Measurements from ENCODE around the gene B3GNT7. TPM values are rescaled to one million over a fixed set of nuclear protein-coding genes. Genes with fewer than 3 reads are reported as not detected.
"Not testable (repeated sequence)": the region's sequence is repeated elsewhere in the genome, so short reads cannot be mapped to it uniquely, and the experiment has no call there.

B3GNT7 gene
- polyA plus RNA-seq, 6 donors from 2014 or later = 0.35 to 2.3 (median 1.2) TPM

DNA sequence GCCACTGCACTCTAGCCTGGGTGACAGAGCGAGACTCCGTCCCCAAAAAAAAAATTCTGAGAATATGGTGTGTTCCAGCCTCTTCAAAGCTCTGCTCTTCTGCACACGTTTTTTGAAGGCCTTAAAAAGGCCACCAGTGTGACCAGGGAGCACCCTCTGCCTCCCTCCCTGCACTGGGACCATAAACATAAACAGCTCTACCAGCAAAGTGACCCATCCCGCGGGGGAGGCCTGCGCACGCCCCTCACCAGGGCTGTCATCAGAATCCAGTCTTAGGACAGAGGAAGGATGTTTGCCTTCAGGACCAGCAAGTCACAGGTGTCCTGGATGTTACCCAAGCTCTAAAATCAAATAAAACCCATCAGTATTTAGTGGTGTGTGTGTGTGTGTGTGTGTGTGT, 23.2 kb upstream of the B3GNT7 start:
- H3K4me1 Mint-ChIP-seq = no peaks in the 10 kb centered on the region
- no peak for ATAC-seq (ENCODE audit: low read depth in 2 of 2)
- H3K27me3 Mint-ChIP-seq = no peaks in the 10 kb centered on the region
- H3K27ac Mint-ChIP-seq = peak overlapping the region in 3 of 6 donors; percentile 34 to 74 (median 69)
- H3K36me3 Mint-ChIP-seq = no peaks in the 10 kb centered on the region
- DNase-seq = no peak
- H3K4me3 Mint-ChIP-seq = peak overlapping the region in 1 of 8 donors; percentile 47
- peaks cover 0 to 1% (median 0%) of the 10 kb centered on the region in 7 donors for H3K9me3 Mint-ChIP-seq

DNA sequence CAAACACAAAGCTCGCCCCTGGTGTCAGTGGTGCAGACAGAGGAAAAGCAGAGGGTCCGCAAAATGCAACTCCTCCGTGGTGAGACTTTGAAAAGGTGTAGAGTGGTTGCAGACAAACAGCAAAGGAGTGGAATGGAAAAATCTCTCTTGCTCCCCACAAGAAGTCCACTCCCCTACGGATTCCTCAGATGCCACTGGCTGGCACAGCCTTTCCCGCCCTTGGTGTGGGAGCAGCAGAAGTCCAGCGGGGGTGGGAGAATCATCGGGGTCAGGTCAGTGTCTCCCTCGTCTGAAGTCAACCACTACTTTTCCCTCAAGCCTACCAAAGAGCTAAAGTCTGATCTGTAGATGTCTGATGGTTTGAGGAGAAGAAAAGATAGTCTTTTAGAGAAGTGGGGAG, 22.3 kb upstream of the B3GNT7 start:
- no peak for ATAC-seq (ENCODE audit: low read depth in 2 of 2)
- Mint-ChIP-seq H3K36me3 (no peaks in the 10 kb centered on the region), H3K4me1 (no peaks in the 10 kb centered on the region), H3K9me3 (peaks cover 0 to 1% (median 0%) of the 10 kb centered on the region in 7 donors), H3K27me3 (no peaks in the 10 kb centered on the region), H3K27ac (peak overlapping the region in 2 of 6 donors; percentile 42 to 66), H3K4me3 (no peak overlapping the region)
- DNase-seq = no peak

DNA sequence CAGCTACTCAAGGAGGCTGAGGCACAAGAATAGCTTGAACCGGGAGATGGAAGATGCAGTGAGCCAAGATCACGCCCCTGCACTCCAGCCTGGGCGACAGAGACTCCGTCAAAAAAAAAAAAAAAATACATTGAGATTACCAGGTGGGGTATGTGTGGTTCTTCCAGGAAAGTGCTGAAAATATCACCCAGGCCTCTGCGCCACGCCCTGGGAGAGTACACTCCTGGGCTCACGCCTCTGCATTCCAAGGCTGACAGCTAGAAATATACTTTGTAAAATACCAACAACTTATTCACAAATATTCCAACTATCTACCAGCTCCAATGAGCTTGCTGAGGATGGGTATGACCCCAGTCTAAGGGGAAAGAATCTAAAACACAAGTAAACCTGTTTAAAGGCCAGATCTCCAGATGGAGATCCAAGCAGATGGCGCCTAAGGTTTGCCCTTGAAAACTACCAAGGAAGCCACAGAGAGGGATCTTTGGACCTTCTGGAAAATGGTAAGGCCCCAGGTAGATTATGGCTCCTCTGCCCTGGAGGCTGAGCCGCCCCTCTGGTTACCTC, 21.6 kb upstream of the B3GNT7 start:
- ATAC-seq (ENCODE audit: low read depth in 2 of 2) = no peak
- H3K36me3 Mint-ChIP-seq = no peaks in the 10 kb centered on the region
- DNase-seq = no peak
- H3K4me1 Mint-ChIP-seq = no peaks in the 10 kb centered on the region
- H3K27ac Mint-ChIP-seq = peak overlapping the region in 1 of 6 donors; percentile 14
- H3K4me3 Mint-ChIP-seq = peak overlapping the region in 1 of 8 donors; percentile 47
- peaks cover 0 to 1% (median 0%) of the 10 kb centered on the region in 7 donors for H3K9me3 Mint-ChIP-seq
- no peaks in the 10 kb centered on the region for H3K27me3 Mint-ChIP-seq

DNA sequence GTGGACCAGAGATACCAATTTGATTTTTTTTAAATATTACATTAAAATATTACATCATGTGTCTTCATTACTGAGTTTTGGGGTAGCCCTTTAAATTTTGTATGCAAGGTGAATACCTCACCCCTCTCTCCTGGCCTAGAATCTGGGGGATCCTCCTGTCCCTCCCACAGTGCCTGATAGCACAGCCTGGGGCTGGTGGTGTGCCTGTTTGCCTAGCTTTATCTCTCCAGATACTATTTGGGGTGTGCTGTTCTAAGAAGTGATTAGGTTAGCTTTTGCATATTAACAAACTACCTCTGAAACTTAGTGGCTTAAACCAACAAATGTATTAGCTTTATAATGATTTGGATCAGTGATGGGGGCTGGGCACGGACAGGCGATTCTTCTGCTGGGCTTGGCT, 20.7 kb upstream of the B3GNT7 start:
- peaks cover 0 to 1% (median 0%) of the 10 kb centered on the region in 7 donors for H3K9me3 Mint-ChIP-seq
- no peaks in the 10 kb centered on the region for H3K36me3 Mint-ChIP-seq
- DNase-seq (no peak), ATAC-seq (ENCODE audit: low read depth in 2 of 2) (no peak)
- H3K27me3 Mint-ChIP-seq = no peaks in the 10 kb centered on the region
- H3K4me3 Mint-ChIP-seq = no peak overlapping the region
- peak overlapping the region in 2 of 6 donors; percentile 41 to 79 for H3K27ac Mint-ChIP-seq
- no peaks in the 10 kb centered on the region for H3K4me1 Mint-ChIP-seq

- not testable (repeated sequence) for H3K4me3 Mint-ChIP-seq; DNase-seq; ATAC-seq (ENCODE audit: low read depth in 2 of 2); H3K36me3 Mint-ChIP-seq; H3K9me3 Mint-ChIP-seq; H3K4me1 Mint-ChIP-seq; H3K27ac Mint-ChIP-seq; H3K27me3 Mint-ChIP-seq
Measured at GRCh38 chr2:231375994-231376615, 19.4 kb upstream of the B3GNT7 start.

- ATAC-seq (ENCODE audit: low read depth in 2 of 2) (no peak), DNase-seq (no peak)
- peaks cover 0 to 5% (median 0%) of the 10 kb centered on the region in 3 donors for H3K4me1 Mint-ChIP-seq
- peaks cover 0 to 1% (median 0%) of the 10 kb centered on the region in 7 donors for H3K9me3 Mint-ChIP-seq
- H3K4me3 Mint-ChIP-seq = peak overlapping the region in 2 of 8 donors; percentile 29 to 37
- no peaks in the 10 kb centered on the region for H3K36me3 Mint-ChIP-seq
- H3K27me3 Mint-ChIP-seq = peaks cover 0 to 10% (median 9%) of the 10 kb centered on the region in 3 donors
- peak overlapping the region in 1 of 6 donors; percentile 70 for H3K27ac Mint-ChIP-seq
Measured at GRCh38 chr2:231376857-231377256, 18.7 kb upstream of the B3GNT7 start.

GRCh38 chr2:231378026-231378722, 17.3 kb upstream of the B3GNT7 start:
- DNase-seq (no peak), ATAC-seq (ENCODE audit: low read depth in 2 of 2) (no peak)
- Mint-ChIP-seq H3K27me3 (peaks cover 4 to 10% (median 10%) of the 10 kb centered on the region in 3 donors), H3K36me3 (no peaks in the 10 kb centered on the region), H3K4me3 (no peak overlapping the region), H3K27ac (no peak overlapping the region), H3K9me3 (peaks cover 0 to 1% (median 0%) of the 10 kb centered on the region in 7 donors), H3K4me1 (peaks cover 0 to 5% (median 0%) of the 10 kb centered on the region in 3 donors)

DNA sequence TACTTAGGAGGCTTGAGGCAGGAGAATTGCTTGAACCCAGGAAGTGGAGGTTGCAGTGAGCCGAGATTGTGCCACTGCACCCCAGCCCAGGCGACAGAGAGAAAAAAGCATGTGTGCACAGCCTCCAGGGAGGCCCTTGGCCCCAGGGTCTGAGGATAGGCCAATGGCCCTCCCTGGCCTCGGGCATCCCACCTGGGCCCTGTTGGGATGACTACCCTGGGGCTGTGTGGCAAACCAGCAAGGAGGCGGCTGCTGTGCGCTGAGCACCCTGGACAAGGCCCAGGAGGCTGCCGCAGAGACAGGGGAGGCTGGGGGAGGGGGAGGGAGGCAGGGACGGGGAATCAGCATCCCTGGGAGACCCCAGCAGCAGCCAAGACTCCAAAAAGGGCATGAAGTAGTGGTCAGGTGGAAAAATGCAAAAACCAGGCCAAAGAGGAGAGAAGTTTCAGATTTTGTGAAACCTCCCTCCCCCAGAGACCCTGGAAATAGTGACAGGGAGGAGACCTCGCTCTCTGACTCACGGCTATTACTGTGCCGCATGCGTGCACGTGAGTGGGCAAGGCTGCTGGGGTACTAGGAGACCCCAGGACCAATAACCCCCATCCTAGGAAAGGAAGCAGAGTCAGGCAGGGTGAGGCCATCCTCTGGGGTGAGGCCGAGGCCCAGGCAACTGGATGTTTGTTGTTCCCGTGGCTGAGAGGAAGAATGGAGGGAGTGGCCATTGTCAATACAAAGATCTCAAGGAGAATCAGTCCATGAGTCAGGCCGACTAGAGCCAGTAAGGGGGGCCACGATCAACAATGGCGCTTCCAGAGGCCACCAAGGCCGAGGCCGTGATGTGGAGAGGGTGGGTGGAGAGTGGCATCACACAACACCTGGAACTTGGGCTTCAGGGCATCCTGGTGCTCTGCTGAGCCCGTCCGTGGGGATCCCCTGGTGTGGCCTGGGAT, 16.0 kb upstream of the B3GNT7 start:
- Mint-ChIP-seq H3K27ac (peak overlapping the region in 1 of 6 donors; percentile 37), H3K27me3 (peaks cover 4 to 10% (median 10%) of the 10 kb centered on the region in 3 donors), H3K9me3 (peaks cover 0 to 2% (median 0%) of the 10 kb centered on the region in 7 donors), H3K4me3 (no peak overlapping the region), H3K4me1 (peaks cover 0 to 10% (median 5%) of the 10 kb centered on the region in 3 donors), H3K36me3 (no peaks in the 10 kb centered on the region)
- ATAC-seq (ENCODE audit: low read depth in 2 of 2) (no peak), DNase-seq (no peak)

DNA sequence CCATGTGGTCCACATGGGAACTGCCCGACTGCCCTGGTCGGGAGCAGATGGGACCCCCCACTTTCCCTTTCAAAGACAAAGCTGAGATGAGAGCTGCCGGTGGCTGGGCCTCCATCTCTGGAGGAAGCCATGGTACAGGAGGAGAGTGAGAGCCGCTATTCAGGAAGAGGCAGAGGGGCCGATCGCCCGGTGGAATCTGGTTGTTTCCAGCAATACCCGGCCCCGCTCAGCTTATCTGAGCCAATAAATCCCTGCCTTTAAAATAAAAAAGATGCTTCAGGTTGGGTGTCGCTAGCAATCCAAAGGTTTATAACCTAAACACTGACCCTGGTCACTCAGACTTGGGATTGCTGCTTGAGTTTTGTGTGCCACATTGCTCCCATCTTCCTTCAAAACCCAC, 15.2 kb upstream of the B3GNT7 start:
- DNase-seq = no peak
- Mint-ChIP-seq H3K9me3 (peaks cover 2 to 9% (median 6%) of the 10 kb centered on the region in 7 donors), H3K27ac (no peak overlapping the region), H3K4me3 (no peak overlapping the region), H3K36me3 (peaks cover 6 to 7% of the 10 kb centered on the region in 2 donors), H3K4me1 (peaks cover 0 to 10% (median 5%) of the 10 kb centered on the region in 3 donors), H3K27me3 (peaks cover 4 to 10% (median 10%) of the 10 kb centered on the region in 3 donors)
- ATAC-seq (ENCODE audit: low read depth in 2 of 2) = no peak

DNA sequence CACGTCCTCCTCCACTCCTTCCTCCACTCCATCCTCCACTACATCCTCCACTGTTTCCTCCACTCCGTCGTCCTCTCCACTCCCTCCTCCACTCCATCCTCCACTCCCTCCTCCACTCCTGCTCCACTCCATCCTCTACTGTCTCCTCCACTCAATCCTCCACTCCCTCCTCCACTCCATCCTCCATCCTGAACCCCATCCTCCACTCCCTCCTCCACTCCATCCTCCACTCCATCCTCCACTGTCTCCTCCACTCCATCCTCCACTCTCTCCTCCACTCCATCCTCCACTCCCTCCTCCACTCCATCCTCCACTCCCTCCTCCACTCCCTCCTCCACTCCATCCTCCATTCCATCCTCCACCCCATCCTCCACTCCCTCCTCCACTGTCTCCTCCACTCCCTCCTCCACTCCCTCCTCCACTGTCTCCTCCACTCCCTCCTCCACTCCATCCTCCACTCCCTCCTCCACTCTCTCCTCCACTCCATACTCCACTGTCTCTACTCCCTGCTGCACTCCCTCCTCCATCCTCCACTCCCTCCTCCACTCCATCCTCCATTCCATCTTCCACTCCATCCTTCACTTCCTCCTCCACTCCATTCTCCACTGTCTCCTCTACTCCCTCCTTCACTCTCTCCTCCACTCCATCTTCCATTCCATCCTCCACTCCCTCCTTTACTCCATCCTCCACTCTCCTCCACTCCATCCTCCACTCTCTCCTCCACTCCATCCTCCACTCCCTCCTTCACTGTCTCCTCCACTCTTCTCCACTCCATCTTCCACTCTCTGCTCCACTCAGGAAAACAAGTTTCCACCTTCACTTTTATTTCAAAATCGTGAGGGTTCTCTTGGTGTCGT, 14.3 kb upstream of the B3GNT7 start:
- no peak for ATAC-seq (ENCODE audit: low read depth in 2 of 2)
- no peak for DNase-seq
- Mint-ChIP-seq H3K27me3 (peaks cover 4 to 10% (median 10%) of the 10 kb centered on the region in 3 donors), H3K36me3 (peaks cover 6 to 16% of the 10 kb centered on the region in 2 donors), H3K9me3 (peaks cover 4 to 13% (median 7%) of the 10 kb centered on the region in 7 donors), H3K4me3 (no peak overlapping the region), H3K4me1 (peaks cover 0 to 10% (median 5%) of the 10 kb centered on the region in 3 donors), H3K27ac (peak overlapping the region in 4 of 6 donors; percentile 17 to 88 (median 54))

DNA sequence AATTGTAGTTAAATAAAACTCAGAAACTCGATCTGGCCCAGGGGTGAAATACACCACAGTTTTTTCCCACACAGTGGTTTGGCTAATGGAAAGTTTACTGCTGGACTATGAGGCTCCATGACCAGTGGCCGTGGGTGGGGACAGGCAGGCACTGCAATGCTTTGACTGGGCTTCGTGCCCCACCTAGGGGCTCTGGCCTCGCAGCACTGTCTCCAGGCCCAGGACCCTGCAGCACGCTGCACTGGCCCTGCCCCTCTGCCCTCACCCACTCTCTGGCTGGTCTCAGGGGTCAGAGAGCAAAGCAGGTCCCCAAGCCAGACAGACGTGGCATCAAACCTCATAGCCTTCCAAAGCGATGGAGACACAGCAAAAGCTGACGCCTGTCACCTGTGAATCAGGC, 13.4 kb upstream of the B3GNT7 start:
- H3K36me3 Mint-ChIP-seq = peaks cover 6 to 16% of the 10 kb centered on the region in 2 donors
- H3K27me3 Mint-ChIP-seq = peaks cover 4 to 10% (median 10%) of the 10 kb centered on the region in 3 donors
- peaks cover 4 to 13% (median 6%) of the 10 kb centered on the region in 7 donors for H3K9me3 Mint-ChIP-seq
- H3K27ac Mint-ChIP-seq = no peak overlapping the region
- DNase-seq = no peak
- no peak for ATAC-seq (ENCODE audit: low read depth in 2 of 2)
- H3K4me3 Mint-ChIP-seq = no peak overlapping the region
- peaks cover 0 to 13% (median 5%) of the 10 kb centered on the region in 3 donors for H3K4me1 Mint-ChIP-seq

Data from naive B cell (primary cell).